GM19397 (cell line): ENCODE data around the gene SLC39A9.
A peak's percentile ranks its signal among the peaks of the same experiment; 100 is the strongest.
"Not testable (repeated sequence)": the region's sequence is repeated elsewhere in the genome, so short reads cannot be mapped to it uniquely, and the experiment has no call there.

ENCODE experiments used
- ATAC-seq: cut with Tn5 transposase; IDR thresholded peaks from one replicate; pipeline ENCODE4 v1.9.1; 2021; ENCODE audit warnings: mild to moderate bottlenecking, moderate library complexity; ENCODE audit not compliant: unreplicated experiment

The SLC39A9 gene

GRCh38 chr14:69473946-69474345 is 75.5 kb downstream of the SLC39A9 start:
- no peak for ATAC-seq

DNA sequence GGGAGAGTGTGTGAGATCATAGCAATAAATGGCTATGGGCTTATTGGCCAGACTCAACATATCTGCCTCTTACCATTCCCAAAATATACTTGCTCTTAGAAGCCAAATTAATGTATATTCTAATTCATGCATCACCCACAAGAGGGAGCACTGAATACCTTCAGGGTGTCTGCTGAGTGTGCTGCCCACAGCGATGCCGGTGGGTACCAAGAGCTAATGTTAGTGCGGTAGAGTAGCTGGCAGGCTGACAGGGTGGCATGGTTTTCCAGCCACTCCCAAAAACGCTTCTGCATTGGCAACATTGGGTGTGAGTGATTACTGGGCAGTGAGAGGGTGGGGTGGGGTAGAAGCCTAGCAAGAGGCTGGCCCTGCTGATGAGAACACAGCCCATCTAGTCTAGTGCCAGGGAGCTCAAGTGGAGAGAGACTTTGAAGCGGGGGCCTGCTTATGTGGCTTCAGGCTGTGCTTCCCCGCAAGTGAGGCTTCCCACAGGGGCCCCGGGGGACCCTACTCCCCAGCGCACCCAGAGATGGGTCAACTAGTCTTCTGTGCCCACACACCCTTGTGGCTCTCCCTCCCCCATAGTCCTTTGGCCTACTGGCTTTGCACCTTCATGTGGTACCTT is 76.8 kb downstream of the SLC39A9 start:
- ATAC-seq, result no peak

GRCh38 chr14:69476824-69477450 is 78.4 kb downstream of the SLC39A9 start:
- ATAC-seq, result not testable (repeated sequence)

DNA sequence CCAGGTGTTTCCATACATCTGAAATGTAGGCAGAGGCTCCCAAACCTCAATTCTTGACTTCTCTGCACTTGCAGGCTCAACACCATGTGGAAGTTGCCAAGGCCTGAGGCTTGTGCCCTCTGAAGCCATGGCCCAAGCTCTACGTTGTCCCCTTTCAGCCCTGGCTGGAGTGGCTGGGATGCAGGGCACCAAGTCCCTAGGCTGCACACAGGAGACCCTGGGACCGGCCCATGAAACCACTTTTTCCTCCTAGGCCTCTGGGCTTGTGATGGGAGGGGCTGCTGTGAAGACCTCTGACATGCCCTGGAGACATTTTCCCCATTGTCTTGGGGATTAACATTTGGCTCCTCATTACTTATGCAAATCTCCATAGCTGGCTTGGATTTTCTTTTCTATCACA is 79.6 kb downstream of the SLC39A9 start:
- not testable (repeated sequence) for ATAC-seq

- ATAC-seq, result no peak
Observed at GRCh38 chr14:69479696-69480095, 81.2 kb downstream of the SLC39A9 start.

GRCh38 chr14:69480136-69480535 is 81.6 kb downstream of the SLC39A9 start:
- no peak for ATAC-seq

DNA sequence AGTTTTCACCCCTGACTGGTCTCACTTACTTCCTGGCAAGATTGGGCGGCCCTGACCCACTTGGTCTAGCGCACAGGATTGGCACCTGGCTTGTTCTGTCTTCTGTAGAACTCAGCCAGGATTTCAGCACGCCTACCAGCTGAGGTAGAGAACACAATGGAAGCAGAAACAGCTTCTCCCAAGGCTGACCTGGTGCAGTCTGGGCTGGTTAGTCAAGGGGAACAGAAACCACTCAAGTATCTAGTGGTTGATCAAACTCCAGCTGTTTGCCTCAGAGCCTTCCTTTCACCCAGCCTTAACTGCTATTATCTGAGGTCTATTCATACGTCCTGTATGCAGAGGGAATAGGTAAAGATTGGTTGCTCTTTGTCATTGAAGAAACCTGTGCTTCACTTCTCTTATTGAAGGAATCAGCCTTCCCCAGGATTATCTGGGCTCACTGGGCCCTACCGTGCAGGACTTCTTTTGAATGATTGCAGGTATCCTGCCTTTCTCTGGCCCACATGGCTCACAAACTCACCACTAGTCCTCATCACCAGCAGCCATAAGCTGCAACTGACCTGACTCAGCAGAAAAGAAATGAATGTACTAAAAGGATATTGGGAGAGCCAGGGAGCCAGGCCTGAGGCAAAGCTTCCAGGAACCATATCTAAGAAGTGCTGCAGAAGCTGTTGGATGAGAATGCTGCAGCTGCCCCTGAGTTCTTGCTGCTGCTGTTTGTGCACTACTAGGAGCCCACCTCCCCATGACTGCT is 83.5 kb downstream of the SLC39A9 start:
- ATAC-seq, result peak; percentile 92

DNA sequence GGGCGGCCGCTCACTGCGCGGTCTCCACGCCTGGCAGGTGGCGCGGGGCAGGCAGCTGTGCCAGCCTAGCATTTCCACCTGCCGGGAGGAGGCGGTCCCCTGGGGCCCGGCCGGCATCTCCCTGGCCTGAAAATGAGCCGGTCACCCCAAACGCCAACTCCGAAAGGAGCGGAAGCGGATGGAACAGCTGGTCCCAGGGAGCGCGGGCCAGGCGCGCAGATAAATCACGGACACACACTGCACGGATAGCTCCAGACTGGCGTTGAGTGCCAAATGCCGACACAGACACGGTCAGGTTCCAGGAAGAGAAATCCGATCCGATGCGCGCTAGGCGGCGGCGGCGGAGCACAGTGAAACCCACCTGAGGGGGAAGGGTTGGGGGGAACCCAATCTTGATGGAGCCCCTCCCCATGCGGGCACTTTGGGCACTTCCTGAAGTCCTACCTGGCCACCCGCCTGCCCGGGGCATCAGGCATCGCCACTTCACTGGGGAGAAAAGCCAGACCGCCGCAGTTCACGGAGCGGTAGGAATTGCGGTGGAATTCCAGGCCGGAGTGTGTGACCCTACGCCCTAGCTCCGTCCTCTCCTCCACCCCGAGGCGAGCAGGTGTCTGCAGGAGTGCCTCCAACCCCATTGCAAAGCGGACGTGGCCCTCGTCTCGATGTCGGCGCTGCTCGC is 85.4 kb downstream of the SLC39A9 start:
- no peak for ATAC-seq

- ATAC-seq, result no peak
Observed at GRCh38 chr14:69484444-69485314, 86.2 kb downstream of the SLC39A9 start, which contains the start of gene PLEKHD1. PLEKHD1 (plus strand) TSS chr14:69484728; CDS start chr14:69484966, 238 bp downstream.

GRCh38 chr14:69485315-69485660 is 86.8 kb downstream of the SLC39A9 start:
- no peak for ATAC-seq

GRCh38 chr14:69485701-69486100 is 87.2 kb downstream of the SLC39A9 start:
- no peak for ATAC-seq

- no peak for ATAC-seq
Observed at GRCh38 chr14:69487226-69487625, 88.7 kb downstream of the SLC39A9 start.

- ATAC-seq, result no peak
Observed at GRCh38 chr14:69487771-69488170, 89.3 kb downstream of the SLC39A9 start.

- ATAC-seq, result no peak
Observed at GRCh38 chr14:69489495-69489894, 91.0 kb downstream of the SLC39A9 start.

DNA sequence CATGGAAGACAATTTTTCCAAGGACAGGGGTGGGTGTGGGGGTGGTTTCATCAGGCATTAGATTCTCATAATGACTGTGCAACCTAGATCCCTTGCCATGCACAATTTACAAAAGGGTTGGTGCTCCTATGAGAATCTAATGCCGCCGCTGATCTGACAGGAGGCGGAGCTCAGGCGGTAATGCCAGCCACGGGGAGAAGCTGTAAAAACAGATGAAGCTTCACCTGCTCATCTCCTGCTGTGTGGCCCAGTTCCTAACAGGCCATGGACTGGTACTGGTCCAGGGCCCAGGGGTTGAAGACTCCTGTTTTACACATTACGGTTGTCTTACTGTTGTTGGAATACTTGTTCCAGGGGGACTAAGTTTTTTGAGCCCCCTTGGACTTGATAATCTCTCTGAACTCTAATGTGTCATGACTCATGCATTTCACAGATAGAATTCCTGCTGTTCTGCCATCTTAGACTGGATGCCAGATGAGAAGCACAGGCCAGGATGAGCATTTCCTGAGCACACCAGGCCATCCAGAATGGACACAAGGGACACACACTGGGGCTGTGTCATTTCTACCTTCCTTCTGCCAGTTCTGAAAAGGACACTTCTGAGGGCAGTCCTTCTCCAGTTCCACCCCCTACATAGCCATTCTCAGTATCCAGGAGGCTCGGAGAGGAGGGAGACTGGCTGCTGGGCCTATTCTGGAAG is 91.9 kb downstream of the SLC39A9 start:
- ATAC-seq, result no peak

DNA sequence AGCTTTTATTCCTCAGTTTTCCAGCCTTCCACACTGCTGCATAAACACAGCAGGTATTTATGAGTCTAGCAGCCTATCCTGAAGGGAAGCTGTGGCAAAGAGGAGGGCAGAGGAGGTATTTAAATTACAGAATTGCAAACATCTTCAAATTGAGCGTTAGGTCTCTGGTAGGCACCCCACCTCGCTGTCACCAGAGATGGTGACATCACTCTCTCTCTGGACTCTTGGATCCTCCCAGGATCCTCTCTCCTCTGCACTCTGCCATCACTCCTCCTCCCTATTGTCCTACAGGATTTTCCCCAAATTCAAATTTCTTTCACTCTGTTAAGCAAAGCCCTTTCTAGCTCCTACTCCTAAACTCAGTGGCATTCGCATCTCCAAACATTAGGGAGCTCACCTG is 92.7 kb downstream of the SLC39A9 start:
- ATAC-seq, result no peak

DNA sequence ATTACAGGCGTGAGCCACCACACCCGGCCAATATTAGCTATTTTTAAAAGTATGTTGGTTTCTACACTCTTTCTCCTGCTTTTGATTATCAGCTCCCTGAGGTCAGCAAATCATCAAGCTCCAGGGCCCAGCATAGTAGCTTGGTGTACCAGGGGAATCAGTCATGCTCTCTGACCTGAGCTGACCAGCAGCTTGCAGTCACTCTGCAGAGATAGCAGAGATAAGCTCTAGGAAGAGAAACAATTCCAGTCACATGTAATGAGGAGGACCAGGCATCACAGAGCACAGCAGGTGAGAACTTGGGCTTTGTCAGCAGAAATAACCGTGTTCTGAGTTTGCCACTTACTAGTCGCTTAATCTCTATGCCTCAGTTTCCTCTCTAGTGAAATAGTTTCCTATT is 94.5 kb downstream of the SLC39A9 start:
- no peak for ATAC-seq

DNA sequence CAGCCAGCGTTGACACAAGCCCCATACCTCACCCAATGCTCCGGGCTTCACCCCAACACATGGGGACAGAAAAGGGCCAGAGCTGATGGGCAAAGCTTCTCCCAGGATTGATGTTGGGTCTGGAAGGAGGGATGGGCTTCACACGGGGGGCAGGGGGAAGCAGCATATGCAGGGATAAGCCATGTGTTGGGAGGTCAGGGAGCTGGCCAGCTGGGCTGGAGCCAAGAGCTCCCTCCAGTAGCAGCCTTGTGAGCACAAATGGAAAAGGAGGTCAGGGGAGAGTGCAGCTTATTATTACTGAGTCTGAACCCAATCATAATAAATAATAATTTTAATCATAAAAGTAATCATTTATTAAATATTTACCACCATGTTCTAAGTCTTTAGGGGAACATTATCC is 95.3 kb downstream of the SLC39A9 start:
- no peak for ATAC-seq

DNA sequence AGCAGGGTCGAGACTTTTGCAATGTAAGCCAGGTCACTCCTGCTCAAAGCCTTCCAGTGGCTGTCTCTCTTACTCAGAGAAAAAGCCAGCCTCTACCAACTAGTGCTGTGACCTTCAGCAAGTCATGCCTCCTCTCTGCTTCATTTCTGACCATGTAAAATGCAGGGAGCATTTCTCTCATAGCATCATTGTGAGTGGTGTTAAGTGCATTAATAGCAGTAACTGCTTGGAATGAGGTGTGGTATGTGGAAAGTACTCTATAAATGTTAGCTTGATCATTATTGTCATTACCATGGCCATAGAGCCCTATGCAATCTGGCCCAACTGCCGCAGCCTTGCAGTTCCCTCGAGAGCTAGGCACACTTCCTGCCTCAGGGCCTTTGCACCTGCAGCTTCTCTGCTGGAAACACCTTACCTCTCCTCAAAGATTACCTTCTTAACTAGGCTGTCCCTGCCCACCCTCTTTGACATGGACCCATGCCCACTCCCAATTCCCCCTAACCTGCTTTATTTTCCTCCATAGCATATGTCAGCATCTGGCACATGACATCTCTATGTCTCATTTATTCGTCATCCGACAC is 96.9 kb downstream of the SLC39A9 start:
- no peak for ATAC-seq

GRCh38 chr14:69497866-69498265 is 99.4 kb downstream of the SLC39A9 start:
- ATAC-seq, result not testable (repeated sequence)
